ENCODE results near the gene CSPG4.
"Not testable (repeated sequence)": the region's sequence is repeated elsewhere in the genome, so short reads cannot be mapped to it uniquely, and the experiment has no call there.

CSPG4 gene

DNA sequence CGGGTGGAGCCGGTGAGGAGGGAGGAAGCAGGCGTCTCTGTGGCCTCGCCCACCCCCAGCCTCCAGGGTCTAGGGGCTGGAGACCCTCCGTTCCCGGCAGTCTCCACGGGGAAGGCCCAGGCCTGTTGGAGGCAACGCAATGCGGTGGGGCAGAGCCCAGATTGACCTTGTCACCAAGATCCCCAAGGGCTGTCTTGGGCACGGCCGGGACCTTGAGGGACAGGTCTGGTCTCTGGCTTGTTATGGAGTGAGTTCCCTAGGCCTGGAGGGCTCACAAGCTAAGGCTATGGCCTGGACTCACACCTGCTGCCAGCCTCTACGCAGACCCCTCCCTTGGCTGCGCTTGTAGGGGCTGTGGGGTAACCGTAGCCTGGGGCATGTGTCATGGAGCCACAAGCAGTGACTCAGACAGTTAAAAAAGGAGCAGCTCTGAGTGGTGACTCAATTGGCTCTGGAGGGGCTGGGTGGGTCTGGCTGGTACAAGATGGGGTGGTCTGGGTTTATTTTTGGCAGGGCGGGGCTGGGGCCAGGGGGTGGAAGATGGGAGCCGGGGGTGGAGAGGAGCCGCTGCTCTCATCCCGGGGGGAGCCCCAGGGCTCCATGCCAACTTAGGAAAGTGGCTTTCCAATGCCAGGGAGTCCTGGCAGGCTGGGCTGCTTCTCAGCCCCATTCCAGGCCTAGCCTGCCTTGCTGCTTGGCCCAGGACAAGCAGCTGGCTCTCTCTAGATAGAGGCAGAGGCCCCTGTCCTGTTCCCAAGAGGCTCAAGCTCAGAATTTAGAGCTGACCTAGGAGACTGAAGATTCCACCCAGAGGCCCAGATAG lies 9.0 kb downstream of the CSPG4 start:
- DNase-seq = not testable (repeated sequence)

- DNase-seq = no peak
Observed at GRCh38 chr15:75702436-75702835, 10.2 kb downstream of the CSPG4 start.

GRCh38 chr15:75701071-75702003 lies 11.3 kb downstream of the CSPG4 start:
- not testable (repeated sequence) for DNase-seq

DNA sequence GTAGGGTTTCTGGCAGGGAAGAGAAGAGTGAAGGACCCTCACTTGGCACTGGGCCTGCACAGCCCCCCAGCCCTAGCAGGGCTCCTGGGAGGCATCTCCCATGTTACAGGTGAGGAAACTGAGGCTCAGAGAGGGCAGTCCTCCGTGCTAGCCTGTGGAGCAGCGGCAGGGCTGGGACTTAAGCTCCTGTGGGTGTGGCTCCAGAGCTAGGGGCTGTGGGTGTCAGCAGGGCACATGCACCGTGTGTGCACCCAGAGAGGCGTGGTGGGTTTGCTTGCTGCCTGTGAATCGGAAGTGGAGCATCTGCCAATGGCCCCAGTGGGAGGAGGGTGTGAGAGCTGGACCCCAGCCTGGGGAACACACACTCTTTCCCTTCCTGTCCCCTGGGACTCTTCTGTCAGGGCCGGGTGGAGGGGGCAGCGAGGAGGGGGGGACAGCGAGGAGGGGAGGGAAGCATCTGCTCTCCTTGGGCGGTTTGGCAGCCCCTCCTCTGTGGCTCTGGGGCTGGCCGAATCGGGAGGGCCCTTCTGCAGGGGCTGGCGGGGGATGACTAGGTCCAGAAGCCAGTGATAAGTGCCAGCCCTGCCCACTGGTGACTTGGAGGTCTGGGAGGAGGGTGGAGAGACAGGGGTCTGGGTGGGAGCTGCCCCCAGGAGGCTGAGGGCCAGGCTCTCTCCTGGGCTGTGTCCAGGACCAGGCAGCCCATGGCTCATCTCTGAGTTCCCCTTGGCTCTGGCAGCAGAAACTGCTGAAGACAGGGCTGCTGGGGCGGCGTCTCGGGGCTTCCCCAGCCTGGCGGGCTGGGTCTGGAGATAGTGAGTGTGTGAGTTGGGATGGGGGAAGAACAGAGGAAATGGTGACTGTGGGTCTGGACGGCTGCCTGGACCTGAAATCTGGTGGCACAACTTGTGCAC lies 12.4 kb downstream of the CSPG4 start:
- DNase-seq = not testable (repeated sequence)

GRCh38 chr15:75699517-75699916 lies 13.1 kb downstream of the CSPG4 start:
- not testable (repeated sequence) for DNase-seq

- not testable (repeated sequence) for DNase-seq
Observed at GRCh38 chr15:75697974-75698747, 14.5 kb downstream of the CSPG4 start.

DNA sequence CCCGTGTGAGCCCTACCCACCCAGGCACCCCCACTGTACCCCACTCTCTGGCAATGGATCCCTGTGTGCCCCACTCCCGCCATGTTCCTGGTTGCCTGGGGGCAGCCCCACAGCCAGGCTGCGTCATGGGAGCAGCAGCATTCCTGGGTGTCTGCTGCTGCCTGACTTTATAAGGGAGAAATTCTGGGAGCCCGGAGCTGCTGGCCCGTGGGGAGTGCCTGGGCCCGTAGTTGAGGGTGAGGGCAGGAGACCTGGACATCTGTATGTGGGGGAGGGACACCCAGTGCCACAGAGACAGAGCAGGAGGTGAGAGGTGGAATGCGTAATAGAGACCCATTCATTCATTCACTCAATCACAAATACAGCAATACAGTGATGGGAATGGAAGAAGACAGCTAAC lies 15.1 kb downstream of the CSPG4 start:
- no peak for DNase-seq

- DNase-seq = no peak
Observed at GRCh38 chr15:75696854-75697259, 15.8 kb downstream of the CSPG4 start.

- DNase-seq = no peak
Observed at GRCh38 chr15:75696311-75696720, 16.3 kb downstream of the CSPG4 start.

DNA sequence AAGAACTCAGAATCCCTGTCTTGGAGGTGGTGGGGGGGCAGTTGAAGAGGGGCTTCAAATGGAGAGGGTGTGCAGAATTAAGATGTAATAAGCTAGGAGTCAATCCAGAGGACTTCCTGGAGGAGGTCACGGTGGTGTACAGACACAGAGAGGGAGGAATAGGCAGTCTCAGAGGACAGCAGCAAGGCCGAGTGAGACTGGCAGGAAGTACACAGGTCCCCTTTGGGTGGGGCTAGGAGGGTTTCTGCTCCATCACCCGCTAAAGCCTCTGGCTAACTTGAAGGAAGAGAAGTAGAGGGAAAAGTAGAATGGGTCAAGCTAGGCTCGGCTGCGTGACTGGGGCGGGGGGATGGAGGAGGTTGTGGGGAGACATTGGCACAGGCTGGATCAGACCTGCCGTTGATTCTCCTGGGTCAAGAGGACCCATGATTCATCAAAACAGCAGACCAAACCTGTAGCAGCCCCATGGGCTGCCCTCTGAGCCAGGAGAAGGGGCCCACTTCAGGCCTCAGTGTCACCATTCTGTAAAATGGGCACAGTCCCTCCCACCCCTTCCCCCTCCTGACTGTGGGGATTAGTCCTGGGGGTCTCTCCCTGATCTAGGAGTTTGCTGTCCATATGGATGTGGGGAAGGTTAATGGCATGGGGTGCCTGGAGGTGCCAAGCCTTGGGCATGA lies 16.9 kb downstream of the CSPG4 start:
- no peak for DNase-seq

DNA sequence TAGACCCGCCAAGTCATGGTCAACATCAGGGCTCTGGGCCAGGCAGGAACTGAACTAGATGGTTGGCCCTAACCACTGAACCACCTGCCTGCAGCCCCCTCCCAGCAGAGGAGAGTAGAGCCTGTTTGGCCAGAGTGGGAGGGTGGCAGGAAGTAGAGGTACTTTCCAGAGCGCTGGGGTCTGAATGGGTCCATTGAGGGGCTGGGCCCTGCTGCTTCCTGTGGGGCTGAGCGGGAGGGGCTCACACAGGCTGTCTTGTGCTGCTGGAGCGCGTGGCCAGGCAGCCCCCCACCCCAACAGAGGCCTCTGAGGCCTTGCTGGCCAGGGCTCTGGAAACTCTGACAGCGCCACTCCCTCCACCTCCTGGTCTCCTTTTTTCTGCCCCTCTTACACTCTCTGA lies 17.4 kb downstream of the CSPG4 start:
- DNase-seq = no peak

GRCh38 chr15:75694241-75695182 lies 18.1 kb downstream of the CSPG4 start:
- peak; percentile 43 for DNase-seq

DNA sequence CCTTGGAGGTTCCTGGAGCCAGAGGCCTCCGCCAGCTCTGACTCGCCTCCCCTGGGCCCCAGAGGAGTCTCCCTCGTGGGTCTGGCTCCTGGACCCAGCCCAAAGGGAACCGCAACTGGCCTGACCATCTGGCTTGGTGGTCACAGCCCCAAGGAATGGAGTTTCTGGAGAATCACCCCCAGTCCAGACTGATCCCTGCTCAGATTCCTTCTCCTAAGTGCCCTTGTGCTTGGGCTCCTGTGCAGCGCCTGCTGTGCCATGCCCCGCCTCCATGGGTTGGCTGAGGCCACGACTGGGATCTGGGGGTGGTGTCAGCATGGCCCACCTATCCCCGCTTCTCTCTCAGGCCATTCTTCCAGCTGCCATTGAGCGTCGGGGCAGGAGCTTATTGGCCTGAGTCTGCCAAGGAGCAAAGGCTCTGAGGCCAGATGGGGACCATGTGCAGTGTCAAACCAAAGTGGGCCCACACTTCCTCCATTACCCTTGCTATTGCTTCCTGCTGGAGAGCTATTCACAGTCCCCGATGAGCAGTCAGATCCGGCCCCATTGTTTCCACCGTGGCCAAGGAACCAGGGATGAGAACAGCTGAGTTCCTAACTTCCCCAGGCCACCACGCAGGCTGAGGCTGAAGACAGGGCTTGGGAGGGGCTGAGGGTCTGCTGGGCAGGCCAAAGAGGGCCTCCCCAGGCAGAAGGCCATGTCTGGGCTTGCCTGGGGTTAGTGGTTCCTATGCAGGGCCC lies 19.0 kb downstream of the CSPG4 start:
- DNase-seq = no peak

DNA sequence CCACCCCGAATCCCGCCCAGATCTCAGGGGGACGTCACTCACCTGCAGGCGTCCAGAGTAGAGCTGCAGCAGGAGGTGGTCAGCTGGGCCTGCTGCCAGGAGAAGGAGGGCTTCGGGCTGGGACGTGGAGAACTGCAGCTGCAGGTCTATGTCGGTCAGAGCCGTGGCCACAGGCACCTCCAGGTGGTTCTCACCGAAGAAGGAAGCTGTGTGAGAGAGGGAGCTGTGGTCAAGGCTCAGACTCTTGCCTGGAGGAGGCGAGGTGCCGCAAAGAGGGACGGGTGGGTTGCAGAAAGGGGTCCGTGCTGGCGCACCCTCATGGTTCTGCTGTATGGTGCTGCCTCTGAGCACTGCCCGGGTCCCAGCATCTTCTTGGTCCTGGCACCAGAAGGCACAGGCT lies 19.6 kb downstream of the CSPG4 start:
- not testable (repeated sequence) for DNase-seq

- not testable (repeated sequence) for DNase-seq
Observed at GRCh38 chr15:75692311-75692710, 20.3 kb downstream of the CSPG4 start.

GRCh38 chr15:75689429-75689828 lies 23.2 kb downstream of the CSPG4 start:
- DNase-seq = not testable (repeated sequence)

- no peak for DNase-seq
Observed at GRCh38 chr15:75688831-75689230, 23.8 kb downstream of the CSPG4 start.

GRCh38 chr15:75688278-75688557 lies 24.4 kb downstream of the CSPG4 start:
- no peak for DNase-seq

- no peak for DNase-seq
Observed at GRCh38 chr15:75687486-75688277, 25.0 kb downstream of the CSPG4 start.

Measured in midbrain (tissue), 1 donor.